Measurements from ENCODE around the gene SREBF1. TPM values are rescaled to one million over a fixed set of nuclear protein-coding genes. Genes with fewer than 3 reads are reported as not detected.

Gene SREBF1
- total RNA-seq, 2 experiments from 2014 or later, result 103 to 116 TPM

DNA sequence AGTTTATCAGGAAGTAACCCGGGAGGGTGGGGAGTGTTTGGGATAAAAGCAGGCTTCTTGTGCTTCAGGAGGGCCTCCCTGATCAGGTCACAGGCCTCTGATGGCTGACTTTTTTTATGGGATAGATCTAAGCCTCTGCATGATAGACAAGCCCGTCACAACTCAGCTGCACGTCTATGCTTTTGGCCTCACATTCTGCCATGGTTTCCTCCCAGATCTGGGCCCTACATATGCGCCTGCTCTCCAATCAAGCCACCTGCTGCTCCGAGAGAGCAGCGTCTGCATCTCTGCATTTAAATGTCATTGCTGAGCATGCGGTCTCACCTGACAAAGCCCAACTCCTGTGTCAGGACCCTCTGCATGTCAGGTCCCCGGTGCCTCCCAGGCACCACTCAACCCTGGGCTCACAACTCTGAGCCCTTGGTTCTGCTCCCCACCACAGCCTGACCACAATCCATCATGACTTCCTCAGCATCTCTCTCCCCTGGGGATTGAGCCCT is 45.3 kb upstream of the SREBF1 start:
- intact Hi-C loops (cut with micrococcal nuclease), result no loop called here
- no peak overlapping the region for H3K27ac Mint-ChIP-seq
- no peak overlapping the region for H3K4me3 Mint-ChIP-seq
- H3K36me3 Mint-ChIP-seq (ENCODE audit: low read depth), result no peaks in the 10 kb centered on the region
- H3K27me3 Mint-ChIP-seq, result no peaks in the 10 kb centered on the region
- POLR2A ChIA-PET, result interaction anchor here (1.4 kb wide), 1 partner anchor 15 kb away, joined by 3 read pairs; no protein-coding TSS in a partner anchor
- H3K4me1 Mint-ChIP-seq (ENCODE audit: low read depth), result no peaks in the 10 kb centered on the region
- TF ChIP-seq, protein P1, sequence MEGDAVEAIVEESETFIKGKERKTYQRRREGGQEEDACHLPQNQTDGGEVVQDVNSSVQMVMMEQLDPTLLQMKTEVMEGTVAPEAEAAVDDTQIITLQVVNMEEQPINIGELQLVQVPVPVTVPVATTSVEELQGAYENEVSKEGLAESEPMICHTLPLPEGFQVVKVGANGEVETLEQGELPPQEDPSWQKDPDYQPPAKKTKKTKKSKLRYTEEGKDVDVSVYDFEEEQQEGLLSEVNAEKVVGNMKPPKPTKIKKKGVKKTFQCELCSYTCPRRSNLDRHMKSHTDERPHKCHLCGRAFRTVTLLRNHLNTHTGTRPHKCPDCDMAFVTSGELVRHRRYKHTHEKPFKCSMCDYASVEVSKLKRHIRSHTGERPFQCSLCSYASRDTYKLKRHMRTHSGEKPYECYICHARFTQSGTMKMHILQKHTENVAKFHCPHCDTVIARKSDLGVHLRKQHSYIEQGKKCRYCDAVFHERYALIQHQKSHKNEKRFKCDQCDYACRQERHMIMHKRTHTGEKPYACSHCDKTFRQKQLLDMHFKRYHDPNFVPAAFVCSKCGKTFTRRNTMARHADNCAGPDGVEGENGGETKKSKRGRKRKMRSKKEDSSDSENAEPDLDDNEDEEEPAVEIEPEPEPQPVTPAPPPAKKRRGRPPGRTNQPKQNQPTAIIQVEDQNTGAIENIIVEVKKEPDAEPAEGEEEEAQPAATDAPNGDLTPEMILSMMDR (IDR thresholded peaks at IDR 0.05), result no peak
- ATAC-seq (no peak), DNase-seq (no peak)
- CTCF ChIA-PET, result no interaction called here
- H3K9me3 Mint-ChIP-seq, result no peaks in the 10 kb centered on the region

- POLR2A ChIA-PET, result interaction anchor here (1.2 kb wide), 1 partner anchor 37 kb away, joined by 3 read pairs; no protein-coding TSS in a partner anchor
- no peak for ATAC-seq
- Mint-ChIP-seq H3K36me3 (ENCODE audit: low read depth) (no peaks in the 10 kb centered on the region), H3K4me3 (no peak overlapping the region), H3K4me1 (ENCODE audit: low read depth) (no peaks in the 10 kb centered on the region), H3K27ac (no peak overlapping the region), H3K9me3 (no peaks in the 10 kb centered on the region), H3K27me3 (no peaks in the 10 kb centered on the region)
- CTCF ChIA-PET, result no interaction called here
- DNase-seq, result no peak
- intact Hi-C loops (cut with micrococcal nuclease), result no loop called here
- TF ChIP-seq, protein P1 (IDR thresholded peaks at IDR 0.05), result no peak
These were observed 43.9 kb upstream of the SREBF1 start for GRCh38 chr17:17880577-17881196.

- ATAC-seq (no peak), DNase-seq (no peak)
- H3K36me3 Mint-ChIP-seq (ENCODE audit: low read depth), result no peaks in the 10 kb centered on the region
- intact Hi-C loops (cut with micrococcal nuclease), result no loop called here
- H3K4me3 Mint-ChIP-seq, result no peak overlapping the region
- H3K4me1 Mint-ChIP-seq (ENCODE audit: low read depth), result no peaks in the 10 kb centered on the region
- no peaks in the 10 kb centered on the region for H3K27me3 Mint-ChIP-seq
- ChIA-PET POLR2A (no interaction called here), CTCF (interaction anchor here (0.6 kb wide), 1 partner anchor 42 kb away, joined by 3 read pairs; no protein-coding TSS in a partner anchor)
- H3K27ac Mint-ChIP-seq, result no peak overlapping the region
- H3K9me3 Mint-ChIP-seq, result no peaks in the 10 kb centered on the region
- TF ChIP-seq, protein P1 (IDR thresholded peaks at IDR 0.05), result no peak
These were observed 41.0 kb upstream of the SREBF1 start for GRCh38 chr17:17877529-17878358.

DNA sequence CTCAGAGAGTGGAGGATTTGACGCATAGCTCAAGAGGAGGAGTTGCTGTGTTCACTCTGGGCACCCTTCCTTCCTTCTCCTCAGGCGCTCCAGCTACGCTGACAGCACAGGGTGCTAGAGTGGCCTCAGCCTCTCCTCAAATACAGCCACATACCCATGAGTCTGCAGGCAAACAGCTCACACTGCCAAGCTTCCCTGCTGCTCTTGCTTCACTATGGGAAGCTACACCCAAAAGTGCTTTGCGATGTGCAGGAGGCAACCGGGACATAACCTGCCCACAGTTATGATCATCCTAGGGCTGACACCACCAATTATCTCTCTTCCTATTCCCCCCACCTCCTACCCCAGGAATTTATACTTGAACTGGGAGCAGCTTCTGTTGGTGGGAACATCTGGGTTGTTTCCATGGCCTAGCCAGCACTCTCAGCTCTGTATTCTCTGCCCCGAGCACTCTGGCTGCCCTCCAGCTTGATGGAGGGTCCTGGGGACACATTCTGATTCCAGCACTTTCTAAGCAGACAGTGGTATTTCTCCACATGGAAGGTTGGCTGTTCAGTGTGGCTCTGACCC is 40.3 kb upstream of the SREBF1 start:
- no peak overlapping the region for H3K27ac Mint-ChIP-seq
- H3K27me3 Mint-ChIP-seq, result no peaks in the 10 kb centered on the region
- POLR2A ChIA-PET, result no interaction called here
- ATAC-seq (no peak), DNase-seq (no peak)
- H3K9me3 Mint-ChIP-seq, result no peaks in the 10 kb centered on the region
- intact Hi-C loops (cut with micrococcal nuclease), result no loop called here
- TF ChIP-seq, protein P1 (IDR thresholded peaks at IDR 0.05), result no peak
- no peaks in the 10 kb centered on the region for H3K4me1 Mint-ChIP-seq (ENCODE audit: low read depth)
- H3K4me3 Mint-ChIP-seq, result no peak overlapping the region
- CTCF ChIA-PET, result interaction anchor here (0.6 to 2.0 kb wide), 3 partner anchors 11 to 42 kb away, joined by 3 to 4 read pairs (median 3); no protein-coding TSS in a partner anchor
- no peaks in the 10 kb centered on the region for H3K36me3 Mint-ChIP-seq (ENCODE audit: low read depth)
